ENCODE results near the gene NEUROD6.

DNA sequence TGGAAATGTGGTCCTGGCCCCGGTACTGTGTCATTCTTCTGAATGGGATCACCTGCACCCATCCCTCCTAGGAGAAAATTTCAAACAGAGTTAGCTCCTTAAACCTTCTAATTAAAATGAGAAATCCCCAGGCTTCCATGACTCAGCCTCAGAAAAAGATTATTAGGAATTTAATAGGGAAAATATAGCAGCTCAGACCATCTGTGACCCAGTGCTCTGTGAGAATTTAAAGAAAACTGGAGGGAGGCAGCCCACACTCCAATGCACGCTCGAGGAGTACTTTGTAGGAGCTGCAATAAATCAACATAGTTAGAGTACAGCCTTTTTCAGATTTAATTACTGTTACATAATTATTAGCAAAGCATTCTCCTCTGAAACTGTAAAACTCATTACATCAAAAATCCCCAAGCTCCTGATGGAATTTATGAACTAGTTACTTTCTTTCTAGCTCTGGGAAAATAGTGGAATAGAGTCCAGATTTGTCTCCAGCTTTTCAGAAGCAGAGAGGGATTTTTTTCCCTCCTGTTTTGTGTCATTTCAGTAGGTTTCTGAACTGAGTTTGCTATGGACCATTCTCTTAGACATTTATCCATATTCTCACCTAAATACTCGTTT is 30.1 kb downstream of the NEUROD6 start:
- TF ChIP-seq GATA2 (IDR thresholded peaks at IDR 0.05; ENCODE audit: low read depth, low read length) (no peak), GATA3 (IDR thresholded peaks at IDR 0.05; ENCODE audit: low read depth, low read length) (no peak)

Data from SH-SY5Y (cell line).